ENCODE data around the gene XBP1.
"Not testable (repeated sequence)": the region's sequence is repeated elsewhere in the genome, so short reads cannot be mapped to it uniquely, and the experiment has no call there.

XBP1 gene

DNA sequence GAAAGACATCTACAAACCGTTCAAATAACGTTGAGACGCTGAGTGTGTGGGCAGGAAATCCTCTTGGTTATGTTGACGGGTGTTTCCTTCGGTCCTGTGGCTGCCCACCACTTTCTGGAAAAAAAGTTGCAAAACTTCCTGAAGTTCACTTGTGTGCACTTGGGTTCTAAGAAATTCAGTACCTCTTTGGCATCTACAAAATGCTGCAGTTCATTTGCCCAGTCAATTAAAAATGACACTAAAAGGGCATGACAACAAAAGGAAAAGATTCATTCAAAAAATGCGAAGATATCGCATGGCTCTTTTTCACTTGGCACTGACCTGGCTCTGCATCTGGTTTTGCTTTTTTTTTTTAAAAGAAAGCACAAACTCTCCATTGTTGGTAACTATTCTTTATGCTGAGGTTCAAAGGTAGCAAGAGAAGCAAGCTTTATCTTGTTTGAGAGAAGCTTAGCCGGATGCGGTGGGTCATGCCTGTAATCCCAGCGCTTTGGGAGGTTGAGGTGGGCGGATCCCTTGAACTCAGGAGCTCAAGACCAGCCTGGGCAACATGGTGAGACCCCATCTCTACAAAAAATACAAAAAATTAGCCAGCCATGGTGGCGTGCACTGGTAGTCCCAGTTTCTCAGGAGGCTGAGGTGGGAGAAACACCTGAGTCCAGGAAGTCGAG, 10.6 kb upstream of the XBP1 start:
- H3K27ac Mint-ChIP-seq, result peak overlapping the region; percentile 91
- intact Hi-C loops (cut with micrococcal nuclease), result loop anchor here (1.0 kb wide), 1 partner anchor 9 kb away; no protein-coding TSS in a partner anchor
- H3K36me3 Mint-ChIP-seq (ENCODE audit: low read depth), result no peaks in the 10 kb centered on the region
- H3K4me1 Mint-ChIP-seq (ENCODE audit: low read depth), result peaks cover 69% of the 10 kb centered on the region
- no peaks in the 10 kb centered on the region for H3K9me3 Mint-ChIP-seq
- peak overlapping the region; percentile 63 for H3K4me3 Mint-ChIP-seq
- H3K27me3 Mint-ChIP-seq, result no peaks in the 10 kb centered on the region

GRCh38 chr22:28808716-28809355, 8.5 kb upstream of the XBP1 start:
- Mint-ChIP-seq H3K4me1 (ENCODE audit: low read depth) (peaks cover 56% of the 10 kb centered on the region), H3K27ac (peak overlapping the region; percentile 70), H3K9me3 (no peaks in the 10 kb centered on the region), H3K36me3 (ENCODE audit: low read depth) (peaks cover 6% of the 10 kb centered on the region), H3K4me3 (no peak overlapping the region), H3K27me3 (no peaks in the 10 kb centered on the region)
- intact Hi-C loops (cut with micrococcal nuclease), result loop anchor here (10.0 kb wide), 1 partner anchor 64 kb away; the partner anchor contains the start of genes CHEK2 and HSCB

DNA sequence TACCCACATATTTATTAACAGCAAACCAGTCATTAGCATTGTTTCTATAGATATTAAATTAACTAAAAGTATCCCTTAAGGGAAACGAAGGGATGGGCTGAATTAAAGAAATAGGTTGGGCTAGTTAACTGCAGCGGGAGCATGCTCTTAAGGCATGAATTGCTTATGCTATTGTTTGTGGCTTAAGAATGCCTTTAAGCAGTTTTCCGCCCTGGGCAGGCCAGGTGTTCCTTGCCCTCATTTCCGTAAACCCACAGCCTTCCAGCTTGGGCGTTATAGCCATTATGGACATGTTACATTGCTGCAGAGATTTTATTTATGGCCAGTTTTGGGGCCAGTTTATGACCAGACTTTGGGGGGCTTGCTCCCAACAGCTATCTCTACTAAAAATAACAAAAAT, 5.1 kb upstream of the XBP1 start:
- not testable (repeated sequence) for H3K27me3 Mint-ChIP-seq, H3K4me3 Mint-ChIP-seq, H3K9me3 Mint-ChIP-seq
- Mint-ChIP-seq H3K27ac (peak overlapping the region; percentile 66), H3K36me3 (ENCODE audit: low read depth) (peaks cover 12% of the 10 kb centered on the region), H3K4me1 (ENCODE audit: low read depth) (peaks cover 45% of the 10 kb centered on the region)
- intact Hi-C loops (cut with micrococcal nuclease), result loop anchor here (10.0 kb wide), 1 partner anchor 61 kb away; the partner anchor contains the start of genes CHEK2 and HSCB

DNA sequence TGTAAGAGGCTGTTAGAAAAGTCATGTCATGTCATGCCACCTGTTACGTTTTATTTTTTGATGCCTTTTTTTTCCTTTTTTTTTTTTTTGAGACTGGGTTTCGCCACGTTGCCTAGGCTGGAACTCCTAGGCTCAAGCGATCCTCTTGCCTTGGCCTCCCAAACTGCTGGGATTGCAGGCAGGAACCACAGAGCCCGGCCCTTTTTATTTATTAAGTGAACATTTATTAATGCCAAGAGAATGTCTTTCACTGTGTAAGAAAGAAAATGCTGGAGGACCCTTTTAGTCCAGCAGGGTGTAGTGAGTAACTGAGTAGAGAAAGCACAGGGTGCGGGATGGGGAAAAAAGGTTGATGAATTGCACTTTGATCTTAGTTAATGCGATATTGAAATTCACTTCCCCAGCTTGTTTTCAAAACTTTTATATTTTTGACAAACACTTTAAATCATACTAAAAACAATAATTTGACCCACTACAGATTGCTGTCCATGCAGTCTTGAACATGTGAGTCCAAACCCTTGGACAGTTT, 2.3 kb upstream of the XBP1 start:
- H3K27me3 Mint-ChIP-seq, result no peaks in the 10 kb centered on the region
- peaks cover 32% of the 10 kb centered on the region for H3K4me1 Mint-ChIP-seq (ENCODE audit: low read depth)
- peaks cover 40% of the 10 kb centered on the region for H3K36me3 Mint-ChIP-seq (ENCODE audit: low read depth)
- intact Hi-C loops (cut with micrococcal nuclease), result loop anchor here (1.0 to 10.0 kb wide), 2 partner anchors 8 to 58 kb away; partner anchors contain the start of genes CHEK2 and HSCB
- peak overlapping the region; percentile 74 for H3K4me3 Mint-ChIP-seq
- H3K27ac Mint-ChIP-seq, result peak overlapping the region; percentile 100
- no peaks in the 10 kb centered on the region for H3K9me3 Mint-ChIP-seq

DNA sequence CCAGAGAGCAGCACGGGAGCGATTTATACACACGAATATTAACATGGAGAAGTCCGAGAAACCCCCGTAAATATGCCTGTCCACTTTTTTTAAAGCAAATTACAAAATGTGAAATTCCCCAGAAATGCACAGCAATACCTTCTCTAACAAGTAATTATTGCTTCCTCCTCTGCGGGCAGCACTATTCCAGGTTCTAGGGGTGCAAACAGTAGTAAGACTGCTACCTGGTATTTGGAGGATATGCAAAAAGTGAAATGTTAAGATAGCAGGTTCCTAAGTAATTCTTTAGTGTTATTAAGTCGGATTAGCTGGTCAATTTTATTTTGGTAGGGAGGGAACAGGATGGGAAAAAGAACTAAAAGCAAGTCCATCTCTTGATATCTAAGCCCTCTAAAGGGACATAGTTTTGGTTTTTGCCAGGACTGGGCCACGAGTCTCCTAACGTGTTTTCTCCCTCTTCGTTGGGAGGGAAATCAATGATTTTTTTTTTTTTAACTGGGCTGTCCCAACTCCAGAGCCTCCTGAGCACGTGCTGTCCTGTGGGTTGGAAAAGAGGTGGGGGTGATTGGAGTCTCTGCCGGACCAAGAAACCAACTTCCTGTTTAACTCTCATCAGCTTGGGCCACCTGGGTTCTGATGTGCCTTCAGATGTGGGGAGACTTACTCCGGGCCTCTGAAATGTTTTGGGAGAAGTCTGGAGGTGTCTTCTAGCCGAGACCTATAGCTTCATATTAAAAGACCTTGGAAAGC, 1.7 kb upstream of the XBP1 start:
- Mint-ChIP-seq H3K27ac (peak overlapping the region; percentile 100), H3K27me3 (no peaks in the 10 kb centered on the region), H3K4me1 (ENCODE audit: low read depth) (peaks cover 34% of the 10 kb centered on the region), H3K9me3 (no peaks in the 10 kb centered on the region), H3K36me3 (ENCODE audit: low read depth) (peaks cover 46% of the 10 kb centered on the region), H3K4me3 (peak overlapping the region; percentile 74)
- intact Hi-C loops (cut with micrococcal nuclease), result loop anchor here (1.0 to 10.0 kb wide), 2 partner anchors 8 to 57 kb away; partner anchors contain the start of genes CHEK2 and HSCB

DNA sequence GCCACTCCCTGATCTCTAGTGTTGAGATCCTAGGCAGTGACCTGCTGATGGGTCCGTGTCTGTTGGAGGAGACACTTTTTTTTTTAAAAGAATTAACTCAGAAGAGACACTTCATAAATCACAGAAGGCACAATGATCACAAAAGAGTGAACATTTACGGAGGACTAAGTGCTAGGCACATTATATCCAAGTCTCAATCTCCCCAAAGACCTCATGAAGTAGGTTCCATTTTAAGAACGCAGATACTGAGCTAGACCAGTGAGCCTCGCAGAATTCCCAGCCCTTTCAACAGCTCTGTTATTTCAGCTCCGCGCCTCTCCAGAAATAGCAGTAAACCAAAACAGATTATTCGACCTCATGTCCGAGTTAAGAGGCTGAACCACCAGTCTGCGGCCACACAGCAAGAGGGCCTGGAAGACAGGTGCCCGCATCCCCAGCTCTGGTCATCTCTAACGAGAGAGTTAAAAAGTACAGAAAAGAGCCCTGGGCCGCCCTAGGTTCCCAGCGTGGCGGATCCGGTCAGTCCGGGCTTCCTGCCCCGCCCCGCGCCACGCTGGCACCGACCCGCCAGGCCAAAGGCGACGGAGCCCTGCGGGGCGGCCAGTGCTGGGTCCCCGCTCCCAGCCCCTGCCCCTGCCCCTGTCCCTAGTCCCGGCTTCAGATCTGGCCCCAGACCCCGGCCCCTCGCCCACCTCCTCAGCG, 612 bp downstream of the XBP1 start:
- intact Hi-C loops (cut with micrococcal nuclease), result loop anchor here (10.0 kb wide), 1 partner anchor 55 kb away; the partner anchor contains the start of genes CHEK2 and HSCB
- Mint-ChIP-seq H3K4me1 (ENCODE audit: low read depth) (peaks cover 52% of the 10 kb centered on the region), H3K4me3 (peak overlapping the region; percentile 89), H3K9me3 (no peaks in the 10 kb centered on the region), H3K27ac (peak overlapping the region; percentile 100), H3K27me3 (no peaks in the 10 kb centered on the region), H3K36me3 (ENCODE audit: low read depth) (peaks cover 66% of the 10 kb centered on the region)

GRCh38 chr22:28798810-28799605, 1.4 kb downstream of the XBP1 start:
- intact Hi-C loops (cut with micrococcal nuclease), result no loop called here
- Mint-ChIP-seq H3K9me3 (no peaks in the 10 kb centered on the region), H3K4me1 (ENCODE audit: low read depth) (peaks cover 50% of the 10 kb centered on the region), H3K27me3 (no peaks in the 10 kb centered on the region), H3K27ac (peak overlapping the region; percentile 100), H3K36me3 (ENCODE audit: low read depth) (peaks cover 71% of the 10 kb centered on the region), H3K4me3 (peak overlapping the region; percentile 89)

DNA sequence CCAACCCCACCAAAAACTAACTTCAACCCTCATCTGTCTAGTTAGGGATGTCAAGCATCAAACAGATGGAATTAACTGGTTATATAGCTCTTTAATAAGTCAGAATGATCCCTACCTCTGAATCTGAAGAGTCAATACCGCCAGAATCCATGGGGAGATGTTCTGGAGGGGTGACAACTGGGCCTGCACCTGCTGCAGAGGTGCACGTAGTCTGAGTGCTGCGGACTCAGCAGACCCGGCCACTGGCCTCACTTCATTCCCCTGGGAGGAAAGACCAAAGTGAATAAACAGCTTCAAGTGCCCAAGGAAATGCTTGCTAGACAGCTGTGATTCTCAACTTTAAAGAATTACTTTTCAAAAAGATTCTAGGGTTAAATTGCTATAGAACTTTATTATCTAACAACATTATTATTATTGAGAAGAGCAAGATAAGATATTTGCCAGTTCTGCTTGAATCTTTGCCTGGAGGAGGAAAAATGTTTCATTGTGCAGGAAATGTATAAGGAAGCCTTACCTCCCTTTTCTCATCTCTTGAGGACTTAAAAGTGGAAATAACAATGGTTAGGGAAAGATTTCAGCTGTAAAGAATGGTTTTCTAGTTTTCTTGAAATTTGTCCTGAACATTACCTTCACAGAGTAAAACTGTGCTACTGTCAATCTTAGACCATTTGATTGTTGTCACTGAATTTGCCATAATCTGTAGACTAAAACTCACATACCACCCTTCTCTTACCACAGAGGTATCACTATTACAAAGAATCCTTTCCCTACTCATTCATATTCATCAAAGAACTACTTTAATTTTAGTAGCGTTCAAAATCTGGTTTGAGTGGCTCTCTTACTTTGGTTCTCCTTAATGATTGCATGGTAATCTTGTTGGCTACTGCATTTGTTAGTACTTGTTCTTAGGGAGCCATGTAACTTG, 4.2 kb downstream of the XBP1 start:
- Mint-ChIP-seq H3K4me1 (ENCODE audit: low read depth) (peaks cover 42% of the 10 kb centered on the region), H3K36me3 (ENCODE audit: low read depth) (peaks cover 83% of the 10 kb centered on the region), H3K27ac (no peak overlapping the region), H3K9me3 (no peaks in the 10 kb centered on the region), H3K27me3 (no peaks in the 10 kb centered on the region), H3K4me3 (no peak overlapping the region)
- intact Hi-C loops (cut with micrococcal nuclease), result no loop called here

GRCh38 chr22:28795071-28795693, 5.2 kb downstream of the XBP1 start:
- Mint-ChIP-seq H3K36me3 (ENCODE audit: low read depth) (peaks cover 74% of the 10 kb centered on the region), H3K4me3 (no peak overlapping the region), H3K27me3 (no peaks in the 10 kb centered on the region), H3K9me3 (no peaks in the 10 kb centered on the region), H3K27ac (peak overlapping the region; percentile 43), H3K4me1 (ENCODE audit: low read depth) (peaks cover 44% of the 10 kb centered on the region)
- intact Hi-C loops (cut with micrococcal nuclease), result no loop called here

DNA sequence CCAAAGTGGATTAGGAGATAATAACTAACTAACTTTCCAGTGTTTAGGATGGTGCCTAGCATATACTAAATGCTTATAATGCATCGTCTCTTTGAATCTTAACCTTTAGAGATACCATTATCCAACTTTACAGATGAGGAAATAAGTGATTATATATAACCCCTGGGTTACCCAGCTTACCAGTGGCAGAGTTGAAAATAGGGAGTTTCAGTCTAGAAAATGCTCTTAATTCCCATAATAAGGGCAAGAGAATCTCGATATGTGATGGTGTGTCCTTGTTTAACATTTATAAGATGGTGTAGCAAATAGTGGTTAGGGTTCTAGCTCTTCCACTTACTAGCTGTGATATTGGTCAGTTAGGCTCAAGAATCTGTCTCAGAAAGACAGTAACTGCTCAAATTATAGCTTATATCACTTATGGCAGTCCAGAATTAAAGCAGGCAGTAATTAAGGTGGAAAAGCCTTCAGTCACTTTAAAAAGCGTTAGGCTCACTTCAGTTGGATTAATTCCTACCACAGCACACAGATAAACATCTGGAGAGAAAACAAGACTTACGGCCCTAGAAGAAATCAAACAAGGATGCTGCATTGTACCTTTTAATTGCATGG, 6.3 kb downstream of the XBP1 start:
- no peak overlapping the region for H3K4me3 Mint-ChIP-seq
- intact Hi-C loops (cut with micrococcal nuclease), result no loop called here
- H3K36me3 Mint-ChIP-seq (ENCODE audit: low read depth), result peaks cover 73% of the 10 kb centered on the region
- no peak overlapping the region for H3K27ac Mint-ChIP-seq
- peaks cover 43% of the 10 kb centered on the region for H3K4me1 Mint-ChIP-seq (ENCODE audit: low read depth)
- no peaks in the 10 kb centered on the region for H3K27me3 Mint-ChIP-seq
- H3K9me3 Mint-ChIP-seq, result no peaks in the 10 kb centered on the region

DNA sequence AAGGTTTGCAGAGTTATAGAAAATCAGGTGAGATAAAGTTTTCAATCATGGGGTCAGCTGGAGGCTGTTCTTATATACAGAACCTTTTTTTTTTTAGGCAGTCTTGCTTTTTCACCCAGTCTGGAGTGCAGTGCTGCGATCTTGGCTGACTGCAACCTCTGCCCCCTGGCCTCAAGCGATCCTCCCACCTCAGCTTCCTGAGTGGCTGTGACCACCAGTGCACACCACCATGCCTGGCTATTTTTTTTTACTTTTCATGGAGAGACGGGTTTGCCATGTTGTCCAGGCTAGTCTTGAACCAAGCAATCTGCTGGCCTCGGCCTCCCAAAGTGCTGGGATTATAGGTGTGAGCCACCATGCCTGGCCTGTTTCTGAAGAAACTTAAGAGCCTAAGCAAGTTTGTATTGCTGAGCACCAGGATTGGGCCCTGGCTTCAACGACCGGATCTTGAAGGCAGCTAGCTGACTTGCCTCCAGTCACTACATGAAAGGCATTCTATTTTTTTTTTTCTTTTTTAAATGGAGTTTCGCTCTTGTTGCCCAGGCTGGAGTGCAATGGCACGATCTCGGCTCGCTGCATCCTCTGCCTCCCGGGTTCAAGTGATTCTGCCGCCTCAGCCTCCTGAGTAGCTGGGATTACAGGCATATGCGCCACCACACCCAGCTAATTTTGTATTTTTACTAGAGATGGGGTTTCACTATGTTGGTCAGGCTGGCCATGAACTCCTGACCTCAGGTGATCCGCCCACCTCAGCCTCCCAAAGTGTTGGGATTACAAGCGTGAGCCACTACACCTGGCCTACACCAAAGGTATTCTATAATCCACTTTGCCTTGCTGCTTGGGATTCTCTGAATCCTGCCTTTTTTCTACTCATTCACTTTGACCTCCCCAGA, 7.6 kb downstream of the XBP1 start:
- peak overlapping the region; percentile 46 for H3K27ac Mint-ChIP-seq
- peaks cover 72% of the 10 kb centered on the region for H3K36me3 Mint-ChIP-seq (ENCODE audit: low read depth)
- intact Hi-C loops (cut with micrococcal nuclease), result no loop called here
- H3K27me3 Mint-ChIP-seq, result no peaks in the 10 kb centered on the region
- no peak overlapping the region for H3K4me3 Mint-ChIP-seq
- no peaks in the 10 kb centered on the region for H3K9me3 Mint-ChIP-seq
- H3K4me1 Mint-ChIP-seq (ENCODE audit: low read depth), result peaks cover 34% of the 10 kb centered on the region

Data from dendritic cell treated with granulocyte-macrophage colony-stimulating factor and Interleukin-4, amounts not matched to agents 40 ng/mL and 50 ng/mL, for 4 days (primary cell).